ENCODE measurements around the gene B4GALNT3.

Gene B4GALNT3

DNA sequence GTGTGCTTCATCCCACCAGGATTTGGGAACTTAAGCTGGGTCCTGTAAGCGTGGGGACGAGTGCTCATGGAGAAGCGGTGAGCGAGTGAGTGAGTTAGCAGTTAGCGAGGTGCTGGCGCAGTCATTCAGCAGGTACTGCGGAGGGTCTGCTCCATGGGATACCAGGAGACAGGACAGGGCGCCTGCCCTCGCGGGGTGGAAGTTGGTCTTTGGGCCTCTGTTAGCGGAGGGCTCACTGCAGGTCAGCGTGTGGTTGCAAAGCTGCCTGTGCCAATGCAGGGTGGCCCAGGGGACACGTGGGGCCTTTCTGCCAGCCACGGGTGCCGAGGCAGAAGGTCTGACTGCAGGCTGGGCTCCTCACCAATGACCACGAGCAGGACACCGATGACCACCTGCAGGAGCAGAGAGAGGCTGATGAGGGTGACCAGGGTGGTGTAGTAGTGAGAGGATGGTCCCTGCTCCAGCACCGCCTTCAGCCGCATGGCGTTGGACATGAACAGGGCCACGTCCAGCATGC lies 105.9 kb downstream of the B4GALNT3 start:
- Histone ChIP-seq H3K79me2 (ENCODE audit: insufficient read depth, low read length) (no peaks in the 10 kb centered on the region), H3K36me3 (ENCODE audit: insufficient read depth, low read length) (peaks cover 32% of the 10 kb centered on the region), H3K4me1 (ENCODE audit: insufficient read depth, low read length, severe bottlenecking) (peaks cover 30% of the 10 kb centered on the region), H3F3A (ENCODE audit: insufficient read depth, low read length) (no peaks in the 10 kb centered on the region), H3K27me3 (ENCODE audit: insufficient read depth, low read length) (no peaks in the 10 kb centered on the region), H3K4me3 (ENCODE audit: low read depth, low read length, poor library complexity, severe bottlenecking) (no peak overlapping the region), H3K9me3 (ENCODE audit: low read length) (no peaks in the 10 kb centered on the region), H4K20me1 (ENCODE audit: insufficient read depth, low read length) (no peaks in the 10 kb centered on the region), H3K4me2 (ENCODE audit: low read length) (no peak overlapping the region), H3K9me2 (ENCODE audit: low read depth, low read length) (no peaks in the 10 kb centered on the region), H3K9ac (ENCODE audit: low read length) (no peak overlapping the region), H3K27ac (ENCODE audit: low read depth, low read length, poor library complexity, severe bottlenecking) (no peak overlapping the region), H2AFZ (ENCODE audit: low read length) (no peak overlapping the region)
- no peak for TF ChIP-seq EZH2 (IDR thresholded peaks at IDR 0.05; ENCODE audit: borderline replicate concordance, low read length)
- TF ChIP-seq, protein P1, sequence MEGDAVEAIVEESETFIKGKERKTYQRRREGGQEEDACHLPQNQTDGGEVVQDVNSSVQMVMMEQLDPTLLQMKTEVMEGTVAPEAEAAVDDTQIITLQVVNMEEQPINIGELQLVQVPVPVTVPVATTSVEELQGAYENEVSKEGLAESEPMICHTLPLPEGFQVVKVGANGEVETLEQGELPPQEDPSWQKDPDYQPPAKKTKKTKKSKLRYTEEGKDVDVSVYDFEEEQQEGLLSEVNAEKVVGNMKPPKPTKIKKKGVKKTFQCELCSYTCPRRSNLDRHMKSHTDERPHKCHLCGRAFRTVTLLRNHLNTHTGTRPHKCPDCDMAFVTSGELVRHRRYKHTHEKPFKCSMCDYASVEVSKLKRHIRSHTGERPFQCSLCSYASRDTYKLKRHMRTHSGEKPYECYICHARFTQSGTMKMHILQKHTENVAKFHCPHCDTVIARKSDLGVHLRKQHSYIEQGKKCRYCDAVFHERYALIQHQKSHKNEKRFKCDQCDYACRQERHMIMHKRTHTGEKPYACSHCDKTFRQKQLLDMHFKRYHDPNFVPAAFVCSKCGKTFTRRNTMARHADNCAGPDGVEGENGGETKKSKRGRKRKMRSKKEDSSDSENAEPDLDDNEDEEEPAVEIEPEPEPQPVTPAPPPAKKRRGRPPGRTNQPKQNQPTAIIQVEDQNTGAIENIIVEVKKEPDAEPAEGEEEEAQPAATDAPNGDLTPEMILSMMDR (IDR thresholded peaks at IDR 0.05; ENCODE audit: low read length), result no peak

DNA sequence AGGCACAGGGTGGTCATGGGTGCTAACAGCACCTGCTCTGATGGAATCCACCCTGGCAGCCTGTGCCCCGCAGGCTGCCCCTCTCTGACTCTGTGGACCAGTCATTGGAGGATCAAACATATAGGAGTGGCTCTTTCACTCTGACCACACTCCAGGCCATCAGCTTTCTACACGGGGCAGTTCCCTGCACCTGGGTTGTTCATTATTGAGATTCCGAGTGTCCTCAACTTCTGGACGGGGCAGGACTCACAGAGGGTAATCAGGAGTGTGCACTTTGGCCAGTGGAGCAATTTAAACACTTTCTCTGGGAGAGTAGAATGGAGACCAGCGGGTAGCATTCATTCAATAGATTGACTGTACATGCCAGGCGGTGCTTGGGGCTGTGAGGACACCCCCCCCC lies 108.7 kb downstream of the B4GALNT3 start:
- Histone ChIP-seq H3K79me2 (ENCODE audit: insufficient read depth, low read length) (no peaks in the 10 kb centered on the region), H3K4me3 (ENCODE audit: low read depth, low read length, poor library complexity, severe bottlenecking) (no peak overlapping the region), H3F3A (ENCODE audit: insufficient read depth, low read length) (no peaks in the 10 kb centered on the region), H3K27me3 (ENCODE audit: insufficient read depth, low read length) (no peaks in the 10 kb centered on the region), H2AFZ (ENCODE audit: low read length) (no peak overlapping the region), H4K20me1 (ENCODE audit: insufficient read depth, low read length) (no peaks in the 10 kb centered on the region), H3K9me3 (ENCODE audit: low read length) (no peaks in the 10 kb centered on the region), H3K9me2 (ENCODE audit: low read depth, low read length) (no peaks in the 10 kb centered on the region), H3K36me3 (ENCODE audit: insufficient read depth, low read length) (peaks cover 24% of the 10 kb centered on the region), H3K9ac (ENCODE audit: low read length) (no peak overlapping the region), H3K4me1 (ENCODE audit: insufficient read depth, low read length, severe bottlenecking) (peaks cover 19% of the 10 kb centered on the region), H3K4me2 (ENCODE audit: low read length) (no peak overlapping the region), H3K27ac (ENCODE audit: low read depth, low read length, poor library complexity, severe bottlenecking) (no peak overlapping the region)
- TF ChIP-seq EZH2 (IDR thresholded peaks at IDR 0.05; ENCODE audit: borderline replicate concordance, low read length), result no peak
- TF ChIP-seq, protein P1 (IDR thresholded peaks at IDR 0.05; ENCODE audit: low read length), result no peak

DNA sequence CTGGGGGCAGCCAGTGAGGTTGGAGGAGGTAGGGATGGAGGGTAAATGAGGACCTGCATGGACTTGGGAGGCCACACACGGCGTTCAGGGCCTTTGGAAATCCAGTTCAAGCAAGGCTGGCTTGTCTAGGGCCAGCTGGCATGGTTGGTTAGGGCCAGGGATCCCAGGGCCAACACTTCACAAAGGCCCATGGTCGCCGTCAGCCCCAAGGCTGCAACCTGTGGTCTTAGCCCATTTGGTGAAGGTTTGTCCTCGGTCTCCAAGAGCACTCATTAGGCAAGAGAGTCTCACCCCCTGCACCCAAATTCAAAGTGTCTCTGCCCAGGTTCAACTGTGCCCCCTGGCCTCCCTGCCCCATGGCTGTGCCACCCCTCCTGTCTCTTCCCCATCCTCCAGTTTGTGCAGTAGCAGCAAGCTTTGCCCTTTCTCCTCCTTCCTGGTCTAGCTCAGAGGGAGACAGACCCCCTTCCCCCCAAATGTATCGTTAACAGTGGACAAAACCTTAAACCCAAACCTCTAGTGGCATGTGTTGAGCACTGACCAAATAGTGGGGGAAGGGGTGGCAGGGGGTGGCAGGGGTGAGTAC lies 109.4 kb downstream of the B4GALNT3 start:
- Histone ChIP-seq H3K27ac (ENCODE audit: low read depth, low read length, poor library complexity, severe bottlenecking) (no peak overlapping the region), H2AFZ (ENCODE audit: low read length) (no peak overlapping the region), H3K9ac (ENCODE audit: low read length) (no peak overlapping the region; the same call in 1 of the 2 replicates), H3K4me3 (ENCODE audit: low read depth, low read length, poor library complexity, severe bottlenecking) (peak overlapping the region; percentile 60), H3K9me2 (ENCODE audit: low read depth, low read length) (no peaks in the 10 kb centered on the region), H3F3A (ENCODE audit: insufficient read depth, low read length) (no peaks in the 10 kb centered on the region), H3K4me1 (ENCODE audit: insufficient read depth, low read length, severe bottlenecking) (peaks cover 14% of the 10 kb centered on the region), H3K36me3 (ENCODE audit: insufficient read depth, low read length) (peaks cover 19% of the 10 kb centered on the region), H4K20me1 (ENCODE audit: insufficient read depth, low read length) (no peaks in the 10 kb centered on the region), H3K79me2 (ENCODE audit: insufficient read depth, low read length) (no peaks in the 10 kb centered on the region), H3K27me3 (ENCODE audit: insufficient read depth, low read length) (no peaks in the 10 kb centered on the region), H3K4me2 (ENCODE audit: low read length) (peak overlapping the region; percentile 76), H3K9me3 (ENCODE audit: low read length) (no peaks in the 10 kb centered on the region)
- no peak for TF ChIP-seq EZH2 (IDR thresholded peaks at IDR 0.05; ENCODE audit: borderline replicate concordance, low read length)
- TF ChIP-seq, protein P1 (IDR thresholded peaks at IDR 0.05; ENCODE audit: low read length), result no peak

Measured in OCI-LY1 (cell line).